ENCODE data around the gene MS4A4E.

DNA sequence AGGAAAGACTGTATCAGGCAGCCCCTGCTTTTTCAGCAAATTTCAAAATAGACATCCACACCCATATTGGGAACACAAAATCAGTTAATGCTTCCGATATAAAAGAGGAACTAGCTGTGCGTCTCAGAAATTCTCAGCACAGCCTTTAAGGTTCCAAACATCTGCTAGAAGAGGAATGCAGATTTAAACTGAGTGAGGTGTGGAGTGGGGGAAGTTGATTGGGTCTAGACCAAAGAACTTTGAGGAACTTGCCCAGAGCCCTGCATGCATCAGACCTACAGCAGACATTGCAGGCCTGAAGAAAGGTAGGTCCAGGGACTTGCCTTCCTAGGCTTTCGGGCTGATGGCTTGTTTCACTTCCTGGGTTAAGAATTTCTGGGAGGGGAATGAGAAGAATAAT lies 37.5 kb upstream of the MS4A4E start, which contains the start of gene MS4A4A:
- TF ChIP-seq, protein P1, sequence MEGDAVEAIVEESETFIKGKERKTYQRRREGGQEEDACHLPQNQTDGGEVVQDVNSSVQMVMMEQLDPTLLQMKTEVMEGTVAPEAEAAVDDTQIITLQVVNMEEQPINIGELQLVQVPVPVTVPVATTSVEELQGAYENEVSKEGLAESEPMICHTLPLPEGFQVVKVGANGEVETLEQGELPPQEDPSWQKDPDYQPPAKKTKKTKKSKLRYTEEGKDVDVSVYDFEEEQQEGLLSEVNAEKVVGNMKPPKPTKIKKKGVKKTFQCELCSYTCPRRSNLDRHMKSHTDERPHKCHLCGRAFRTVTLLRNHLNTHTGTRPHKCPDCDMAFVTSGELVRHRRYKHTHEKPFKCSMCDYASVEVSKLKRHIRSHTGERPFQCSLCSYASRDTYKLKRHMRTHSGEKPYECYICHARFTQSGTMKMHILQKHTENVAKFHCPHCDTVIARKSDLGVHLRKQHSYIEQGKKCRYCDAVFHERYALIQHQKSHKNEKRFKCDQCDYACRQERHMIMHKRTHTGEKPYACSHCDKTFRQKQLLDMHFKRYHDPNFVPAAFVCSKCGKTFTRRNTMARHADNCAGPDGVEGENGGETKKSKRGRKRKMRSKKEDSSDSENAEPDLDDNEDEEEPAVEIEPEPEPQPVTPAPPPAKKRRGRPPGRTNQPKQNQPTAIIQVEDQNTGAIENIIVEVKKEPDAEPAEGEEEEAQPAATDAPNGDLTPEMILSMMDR (IDR thresholded peaks at IDR 0.05), result no peak
- TF ChIP-seq EP300 (IDR thresholded peaks at IDR 0.05) (no peak), POLR2AphosphoS5 (IDR thresholded peaks at IDR 0.05) (no peak), POLR2A (IDR thresholded peaks at IDR 0.05) (no peak)

All from suprapubic skin (tissue), 4 donors.